Nephron (organoid): ENCODE data around the gene MN1.

ENCODE experiments used
- H3K27ac Mint-ChIP-seq, 3 experiments: 2 replicates each; pipeline ENCODE4 v1.8.0; 2020; ENCODE audit warnings: mixed read lengths in 3 of 3, mild to moderate bottlenecking in 2 of 3, moderate library complexity in 1 of 3
- H3K27me3 Mint-ChIP-seq: 2 replicates; pipeline ENCODE4 v1.8.0; 2021; ENCODE audit warnings: low read depth, mild to moderate bottlenecking, moderate library complexity, mixed read lengths
- H3K36me3 Mint-ChIP-seq: 2 replicates; pipeline ENCODE4 v1.8.0; 2020; ENCODE audit warnings: low read depth, mixed read lengths
- H3K4me1 Mint-ChIP-seq: 2 replicates; pipeline ENCODE4 v1.8.0; 2020; ENCODE audit warnings: mixed read lengths
- H3K4me3 Mint-ChIP-seq, 3 experiments: 2 replicates each; pipeline ENCODE4 v1.8.0; 2020; ENCODE audit warnings: mild to moderate bottlenecking in 3 of 3, mixed read lengths in 3 of 3, moderate library complexity in 2 of 3
- H3K9me3 Mint-ChIP-seq: 2 replicates; pipeline ENCODE4 v1.8.0; 2020; ENCODE audit warnings: mixed read lengths
- TF ChIP-seq, protein P1 (sequence below), 3 experiments: fragments of 200-600 bp; sonication (generic); IDR thresholded peaks; one replicate each; pipeline ENCODE4 v1.5.0; 2021; ENCODE audit warnings: antibody characterized with exemption in 3 of 3; ENCODE audit not compliant: unreplicated experiment in 3 of 3

MN1 gene

DNA sequence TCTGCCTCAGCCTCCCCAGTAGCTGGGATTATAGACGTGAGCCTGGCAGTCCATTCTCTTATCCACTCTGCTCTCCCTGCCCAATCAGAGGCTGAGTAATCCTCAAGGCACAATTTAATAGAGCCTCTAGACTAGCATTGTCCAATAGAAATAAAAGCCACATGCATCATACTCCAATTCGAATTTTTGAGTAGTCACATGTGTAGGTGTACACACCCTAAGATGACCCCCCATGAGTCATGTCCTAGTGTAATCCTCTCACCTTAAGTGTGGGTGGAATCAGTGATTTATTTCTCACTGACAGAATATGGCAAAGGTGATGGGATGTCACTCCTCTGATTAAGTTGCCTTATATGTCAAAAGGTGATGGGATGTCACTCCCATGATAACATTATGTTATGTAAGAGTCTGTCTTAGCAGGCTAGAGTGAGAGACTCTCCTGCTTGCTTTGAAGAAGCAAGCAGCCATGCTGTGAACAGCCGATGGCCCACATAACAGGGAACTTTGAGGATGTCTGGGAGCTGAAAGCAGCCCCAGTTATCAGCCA is 61.3 kb downstream of the MN1 start:
- Mint-ChIP-seq H3K36me3 (peaks cover 6% of the 10 kb centered on the region), H3K27me3 (peaks cover 60% of the 10 kb centered on the region), H3K4me3 (no peak overlapping the region), H3K9me3 (peaks cover 36% of the 10 kb centered on the region), H3K4me1 (peaks cover 4% of the 10 kb centered on the region), H3K27ac (no peak overlapping the region)
- TF ChIP-seq, protein P1, sequence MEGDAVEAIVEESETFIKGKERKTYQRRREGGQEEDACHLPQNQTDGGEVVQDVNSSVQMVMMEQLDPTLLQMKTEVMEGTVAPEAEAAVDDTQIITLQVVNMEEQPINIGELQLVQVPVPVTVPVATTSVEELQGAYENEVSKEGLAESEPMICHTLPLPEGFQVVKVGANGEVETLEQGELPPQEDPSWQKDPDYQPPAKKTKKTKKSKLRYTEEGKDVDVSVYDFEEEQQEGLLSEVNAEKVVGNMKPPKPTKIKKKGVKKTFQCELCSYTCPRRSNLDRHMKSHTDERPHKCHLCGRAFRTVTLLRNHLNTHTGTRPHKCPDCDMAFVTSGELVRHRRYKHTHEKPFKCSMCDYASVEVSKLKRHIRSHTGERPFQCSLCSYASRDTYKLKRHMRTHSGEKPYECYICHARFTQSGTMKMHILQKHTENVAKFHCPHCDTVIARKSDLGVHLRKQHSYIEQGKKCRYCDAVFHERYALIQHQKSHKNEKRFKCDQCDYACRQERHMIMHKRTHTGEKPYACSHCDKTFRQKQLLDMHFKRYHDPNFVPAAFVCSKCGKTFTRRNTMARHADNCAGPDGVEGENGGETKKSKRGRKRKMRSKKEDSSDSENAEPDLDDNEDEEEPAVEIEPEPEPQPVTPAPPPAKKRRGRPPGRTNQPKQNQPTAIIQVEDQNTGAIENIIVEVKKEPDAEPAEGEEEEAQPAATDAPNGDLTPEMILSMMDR (IDR thresholded peaks at IDR 0.05; ENCODE audit: unreplicated experiment in 3 of 3), result no peak

DNA sequence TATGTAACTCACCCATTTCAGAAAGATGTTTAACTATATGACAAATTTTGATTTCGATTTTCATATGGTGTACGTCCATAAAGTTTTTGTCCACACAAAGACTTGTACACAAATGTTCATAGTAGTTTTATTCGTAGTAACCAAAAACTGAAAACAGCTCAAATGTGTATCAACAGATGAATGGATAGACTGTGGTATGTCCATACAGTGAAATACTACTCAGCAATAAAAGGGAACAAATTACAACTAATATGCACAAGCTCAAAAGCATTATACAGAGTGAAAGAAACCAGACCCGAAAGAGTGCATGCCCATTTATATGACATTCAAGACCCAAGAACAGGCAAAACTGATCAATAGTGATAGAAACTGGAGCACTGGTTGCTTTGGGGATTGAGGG is 64.0 kb downstream of the MN1 start:
- Mint-ChIP-seq H3K4me1 (no peaks in the 10 kb centered on the region), H3K4me3 (no peak overlapping the region), H3K9me3 (peaks cover 36% of the 10 kb centered on the region), H3K27me3 (peaks cover 42% of the 10 kb centered on the region), H3K36me3 (peaks cover 6% of the 10 kb centered on the region), H3K27ac (no peak overlapping the region)
- TF ChIP-seq, protein P1 (IDR thresholded peaks at IDR 0.05; ENCODE audit: unreplicated experiment in 3 of 3), result no peak

DNA sequence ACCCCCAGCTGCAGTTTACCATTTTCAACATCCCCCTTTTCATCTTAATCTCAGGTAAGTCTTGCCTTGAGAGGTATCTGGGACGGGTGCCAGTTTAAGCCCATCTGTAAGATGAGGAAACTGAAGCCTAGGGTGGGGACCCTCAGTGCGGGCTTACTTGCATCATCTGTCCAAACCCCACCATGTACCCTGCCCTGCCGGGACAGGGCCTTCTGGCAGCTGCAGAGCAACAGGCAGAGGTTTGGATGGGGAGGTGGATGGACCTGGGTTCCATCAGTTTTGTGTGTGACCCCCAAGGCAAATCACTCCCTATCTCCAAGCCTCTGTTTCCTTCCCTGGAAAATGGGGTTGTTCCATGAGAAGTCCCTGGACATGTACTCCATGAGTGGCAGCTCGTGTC is 67.5 kb downstream of the MN1 start:
- H3K4me1 Mint-ChIP-seq, result no peaks in the 10 kb centered on the region
- H3K9me3 Mint-ChIP-seq, result peaks cover 16% of the 10 kb centered on the region
- no peak overlapping the region for H3K27ac Mint-ChIP-seq
- TF ChIP-seq, protein P1 (IDR thresholded peaks at IDR 0.05; ENCODE audit: unreplicated experiment in 3 of 3), result no peak
- H3K27me3 Mint-ChIP-seq, result peaks cover 33% of the 10 kb centered on the region
- no peak overlapping the region for H3K4me3 Mint-ChIP-seq
- H3K36me3 Mint-ChIP-seq, result no peaks in the 10 kb centered on the region

DNA sequence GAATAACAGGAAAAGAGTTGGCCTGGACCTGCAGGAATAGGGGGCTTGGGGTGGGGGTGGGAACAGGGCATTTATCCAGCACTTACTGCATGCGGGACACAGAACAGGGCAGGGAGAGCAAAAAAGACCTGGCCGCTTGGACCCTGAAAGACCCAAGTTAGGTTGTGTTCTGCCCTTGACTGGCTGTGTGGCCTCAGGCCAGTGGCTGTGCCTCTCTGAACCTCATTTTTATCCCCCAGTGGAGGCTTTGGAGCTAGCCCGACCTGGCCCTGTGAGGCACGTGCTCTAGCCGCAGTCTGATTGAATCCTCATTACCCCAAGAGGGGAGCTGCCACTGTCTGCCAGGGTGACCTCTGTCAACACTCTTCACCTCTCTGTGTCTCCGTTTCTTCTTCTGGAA is 68.7 kb downstream of the MN1 start:
- Mint-ChIP-seq H3K27me3 (peaks cover 30% of the 10 kb centered on the region), H3K9me3 (peaks cover 13% of the 10 kb centered on the region), H3K27ac (no peak overlapping the region), H3K36me3 (no peaks in the 10 kb centered on the region), H3K4me3 (no peak overlapping the region), H3K4me1 (peaks cover 6% of the 10 kb centered on the region)
- TF ChIP-seq, protein P1 (IDR thresholded peaks at IDR 0.05; ENCODE audit: unreplicated experiment in 3 of 3), result no peak

DNA sequence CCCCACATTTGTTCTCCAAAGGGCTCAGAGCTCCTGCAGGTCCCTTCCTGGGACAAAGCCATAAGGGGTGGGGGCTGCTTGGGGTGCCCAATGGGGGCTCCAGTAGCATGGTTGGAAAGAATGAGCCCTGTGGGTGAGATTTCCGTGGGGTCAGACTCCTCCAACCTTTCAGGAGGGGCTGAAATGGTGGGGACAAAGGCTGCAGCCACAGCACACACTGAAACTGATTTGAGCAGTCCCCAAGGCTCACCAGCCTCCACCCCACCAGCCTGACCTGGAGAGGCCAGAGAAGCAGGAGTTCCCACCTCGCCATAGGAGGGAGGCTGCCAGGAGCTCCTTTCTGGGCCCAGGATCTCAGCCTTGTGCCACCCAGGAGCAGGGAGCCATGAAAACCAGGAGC is 69.2 kb downstream of the MN1 start:
- peaks cover 9% of the 10 kb centered on the region for H3K9me3 Mint-ChIP-seq
- H3K36me3 Mint-ChIP-seq, result no peaks in the 10 kb centered on the region
- peaks cover 10% of the 10 kb centered on the region for H3K4me1 Mint-ChIP-seq
- H3K27me3 Mint-ChIP-seq, result peaks cover 30% of the 10 kb centered on the region
- H3K4me3 Mint-ChIP-seq, result no peak overlapping the region
- TF ChIP-seq, protein P1 (IDR thresholded peaks at IDR 0.05; ENCODE audit: unreplicated experiment in 3 of 3), result no peak
- no peak overlapping the region for H3K27ac Mint-ChIP-seq

DNA sequence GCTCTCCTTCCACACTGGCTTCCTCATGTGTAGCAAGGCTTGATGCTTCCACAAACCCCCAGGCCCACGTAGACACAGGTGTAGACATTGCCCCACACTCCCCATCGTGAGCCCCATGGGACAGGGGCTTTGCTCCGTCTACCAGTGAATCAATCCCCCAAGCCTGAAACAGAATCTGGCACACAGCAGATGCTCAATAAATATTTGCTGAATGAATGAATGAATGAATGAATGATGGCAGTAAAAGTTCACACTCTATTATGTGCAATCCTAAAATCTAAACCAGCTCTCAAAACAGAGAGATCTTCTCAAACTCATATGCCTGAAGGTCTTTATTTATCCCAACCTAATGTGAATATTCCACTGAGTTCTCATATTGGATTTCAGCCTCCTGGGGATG is 69.9 kb downstream of the MN1 start:
- peak overlapping the region in 2 of 3 experiments; percentile 50 to 76 for H3K27ac Mint-ChIP-seq
- TF ChIP-seq, protein P1 (IDR thresholded peaks at IDR 0.05; ENCODE audit: unreplicated experiment in 3 of 3), result no peak
- H3K4me1 Mint-ChIP-seq, result peaks cover 18% of the 10 kb centered on the region
- no peaks in the 10 kb centered on the region for H3K36me3 Mint-ChIP-seq
- H3K9me3 Mint-ChIP-seq, result peaks cover 2% of the 10 kb centered on the region
- no peak overlapping the region for H3K4me3 Mint-ChIP-seq
- H3K27me3 Mint-ChIP-seq, result peaks cover 28% of the 10 kb centered on the region
